Esophagus squamous epithelium (tissue), 5 donors: ENCODE results near the gene TSPEAR. TPM values are rescaled to one million over a fixed set of nuclear protein-coding genes. Genes with fewer than 3 reads are reported as not detected.
"Not testable (repeated sequence)": the region's sequence is repeated elsewhere in the genome, so short reads cannot be mapped to it uniquely, and the experiment has no call there.

ENCODE experiments used
- DNase-seq: peaks from one replicate; lab custom pipeline; 2025; lab: John Stamatoyannopoulos, UW
- H3K27ac ChIP-seq, 4 donors: fragments of 200-600 bp; sonication (generic); one replicate each; pipeline ENCODE4 v1.5.1; 2016 to 2019; ENCODE audit warnings: mild to moderate bottlenecking in 1 of 4
- H3K27me3 ChIP-seq, 4 donors: fragments of 200-600 bp; sonication (generic); 1 replicate in 3 of 4; 2 replicates in 1 of 4; pipeline versions ENCODE4 v1.5.1 to v1.6.0; 2017 to 2021; ENCODE audit warnings: antibody characterized with exemption in 1 of 4
- H3K36me3 ChIP-seq, 3 donors: fragments of 200-600 bp; sonication (generic); one replicate each; pipeline ENCODE4 v1.5.1; 2016 to 2019
- H3K4me1 ChIP-seq, 3 donors: fragments of 200-600 bp; sonication (generic); one replicate each; pipeline ENCODE4 v1.5.1; 2017 to 2019
- H3K4me3 ChIP-seq, 4 donors: fragments of 200-600 bp; sonication (generic); 1 replicate in 3 of 4; 2 replicates in 1 of 4; pipeline ENCODE4 v1.5.1; 2016 to 2019; ENCODE audit warnings: mild to moderate bottlenecking in 2 of 4, moderate library complexity in 1 of 4
- H3K9me3 ChIP-seq, 3 donors: fragments of 200-600 bp; sonication (generic); one replicate each; pipeline ENCODE4 v1.5.1; 2016 to 2019
- CTCF ChIP-seq, 6 experiments: fragments of 450-650 bp in 4 of 6; fragments of 200-600 bp in 2 of 6; sonication (generic) in 2 of 6; IDR thresholded peaks; one replicate each; pipeline ENCODE4 v1.5.1; 2016 to 2019; ENCODE audit warnings: antibody characterized with exemption in 6 of 6, mild to moderate bottlenecking in 4 of 6, moderate library complexity in 4 of 6
- POLR2A ChIP-seq, 4 donors: fragments of 450-650 bp; IDR thresholded peaks; one replicate each; pipeline ENCODE4 v1.6.1; 2017; ENCODE audit warnings: antibody characterized with exemption in 4 of 4, mild to moderate bottlenecking in 4 of 4, moderate library complexity in 3 of 4
- WGBS, 2 donors: methylation state at CpG; one replicate each; pipeline ENCODE4 v1.1.5; 2018; 5-methylcytosine and 5-hydroxymethylcytosine counted together
- intact Hi-C: fragments of 100-400 bp; cut with DNase I; formaldehyde crosslinking; loops from one replicate; pipeline ENCODE4 v1.15.0; 2022
- total RNA-seq, 4 donors: library from RNA; depleted of rRNA; stranded (reverse); fragments of >200 nt; gene quantifications; one replicate each; pipeline ENCODE4 v1.1.0, GENCODE V29; 2016
- donor health status: DM: yes; HTN: yes; CAD: no.

TSPEAR gene
- total RNA-seq, 4 donors from 2014 or later = not detected

- Histone ChIP-seq H3K9me3 (peaks cover 0 to 21% (median 7%) of the 10 kb centered on the region in 3 donors), H3K4me1 (no peaks in the 10 kb centered on the region), H3K36me3 (no peaks in the 10 kb centered on the region), H3K27me3 (peaks cover 0 to 35% (median 0%) of the 10 kb centered on the region in 4 donors), H3K27ac (no peak overlapping the region), H3K4me3 (no peak overlapping the region)
- TF ChIP-seq CTCF (IDR thresholded peaks at IDR 0.05) = no peak
- no peak for TF ChIP-seq POLR2A (IDR thresholded peaks at IDR 0.05)
- no peak for DNase-seq
- 42 to 56% methylated on average over 1 of the region's 1 CpG for WGBS, 2 donors
- intact Hi-C loops = no loop called here
Measured at GRCh38 chr21:44667612-44668011, 43.8 kb downstream of the TSPEAR start.

DNA sequence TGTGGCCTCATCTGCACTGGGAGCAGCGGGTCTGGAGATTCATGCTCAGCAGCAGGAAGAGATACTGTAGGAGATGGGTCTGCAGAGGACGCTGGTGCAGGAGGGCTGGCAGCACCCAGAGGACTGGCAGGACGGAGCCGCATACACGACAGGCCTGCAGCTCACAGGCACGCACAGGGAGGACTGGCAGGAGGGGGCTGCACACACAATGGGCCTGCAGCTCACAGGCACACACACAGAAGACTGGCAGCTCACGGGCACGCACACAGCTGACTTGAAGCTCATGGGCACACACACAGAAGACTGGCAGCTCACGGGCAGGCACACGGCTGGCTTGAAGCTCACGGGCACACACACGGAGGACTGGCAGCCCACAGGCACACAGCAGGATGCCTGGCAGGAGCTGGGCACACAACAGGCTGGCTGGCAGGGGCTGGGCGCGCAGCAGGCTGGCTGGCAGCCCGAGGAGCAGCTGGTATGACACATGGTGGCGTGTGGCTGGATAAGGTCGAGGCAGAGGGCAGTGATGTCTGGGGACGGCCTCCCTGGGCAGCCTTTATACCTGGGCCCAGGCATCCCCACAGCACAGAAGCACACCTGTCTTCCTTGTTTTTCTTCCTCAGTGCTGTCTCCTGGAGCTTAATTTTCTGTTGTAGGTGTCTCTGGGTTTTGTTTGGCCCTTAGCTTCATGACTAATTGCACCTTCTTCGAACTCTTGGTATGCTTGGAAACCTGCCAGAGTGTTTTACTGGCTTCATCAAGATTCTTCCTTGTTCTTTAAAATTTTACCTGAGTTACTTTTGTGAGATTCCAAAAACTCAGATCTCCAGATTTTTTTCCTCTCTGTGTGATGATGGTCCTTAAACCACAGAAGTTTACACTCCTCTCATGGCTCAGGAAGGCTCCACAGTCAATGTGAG, 44.7 kb downstream of the TSPEAR start, which contains the start of gene KRTAP12-2:
Gene KRTAP12-2 (minus strand): TSS at position 527 of the 920 bp plus-strand sequence. CDS start 41 bp downstream, at position 486.
- H3K4me1 ChIP-seq = no peaks in the 10 kb centered on the region
- peaks cover 0 to 13% (median 0%) of the 10 kb centered on the region in 3 donors for H3K9me3 ChIP-seq
- H3K36me3 ChIP-seq = no peaks in the 10 kb centered on the region
- no peak for TF ChIP-seq POLR2A (IDR thresholded peaks at IDR 0.05)
- 43 to 87% methylated on average over 3 to 10 of the region's 19 CpGs for WGBS, 2 donors
- no peak within 1 kb of the TSS for H3K4me3 ChIP-seq
- no peak within 1 kb of the TSS for H3K27ac ChIP-seq
- peaks cover 0 to 35% (median 0%) of the 10 kb centered on the region in 4 donors for H3K27me3 ChIP-seq
- DNase-seq = no peak
- intact Hi-C loops = no loop called here

DNA sequence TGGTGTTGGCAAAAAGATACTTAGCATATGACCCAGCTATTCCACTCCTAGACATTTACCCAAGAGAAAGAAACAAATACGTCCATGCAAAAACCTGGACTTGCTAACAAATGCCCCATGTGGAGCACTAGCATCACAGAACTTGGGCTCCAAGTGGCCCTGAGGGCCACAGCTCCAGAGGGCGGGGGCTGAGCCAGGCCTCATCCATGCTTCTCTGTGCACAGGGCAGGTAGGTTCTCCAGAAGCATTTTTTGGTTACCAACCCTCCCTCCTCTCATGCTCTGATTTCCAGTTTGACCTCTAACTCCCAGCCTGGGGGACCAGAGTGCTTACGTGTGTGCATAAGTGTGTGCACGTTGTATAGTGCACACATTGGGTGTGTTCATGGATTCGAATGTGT, 46.7 kb downstream of the TSPEAR start:
- Histone ChIP-seq H3K4me1 (no peaks in the 10 kb centered on the region), H3K36me3 (no peaks in the 10 kb centered on the region), H3K4me3 (no peak overlapping the region), H3K27me3 (peaks cover 0 to 22% (median 0%) of the 10 kb centered on the region in 4 donors), H3K27ac (no peak overlapping the region), H3K9me3 (no peaks in the 10 kb centered on the region)
- WGBS, 2 donors = 80 to 89% methylated on average over 5 of the region's 5 CpGs
- intact Hi-C loops = no loop called here
- TF ChIP-seq POLR2A (IDR thresholded peaks at IDR 0.05) (no peak), CTCF (IDR thresholded peaks at IDR 0.05) (no peak)
- no peak for DNase-seq

GRCh38 chr21:44661567-44661966, 49.8 kb downstream of the TSPEAR start:
- H3K4me1 ChIP-seq, H3K27ac ChIP-seq, intact Hi-C loops, H3K36me3 ChIP-seq, H3K9me3 ChIP-seq, DNase-seq, H3K4me3 ChIP-seq: not testable (repeated sequence)
- WGBS, 2 donors = 42 to 56% methylated on average over 6 to 7 of the region's 7 CpGs
- H3K27me3 ChIP-seq = peaks cover 0 to 35% (median 0%) of the 10 kb centered on the region in 4 donors

- DNase-seq = no peak
- Histone ChIP-seq H3K4me1 (no peaks in the 10 kb centered on the region), H3K27me3 (peaks cover 0 to 34% (median 0%) of the 10 kb centered on the region in 4 donors), H3K36me3 (no peaks in the 10 kb centered on the region), H3K27ac (no peak overlapping the region), H3K4me3 (no peak overlapping the region), H3K9me3 (peaks cover 0 to 8% (median 0%) of the 10 kb centered on the region in 3 donors)
- WGBS, 2 donors = 40 to 46% methylated on average over 8 to 10 of the region's 11 CpGs
- intact Hi-C loops = no loop called here
- TF ChIP-seq POLR2A (IDR thresholded peaks at IDR 0.05) (no peak), CTCF (IDR thresholded peaks at IDR 0.05) (no peak)
Measured at GRCh38 chr21:44658913-44659595, 52.3 kb downstream of the TSPEAR start.
